Loucy (cell line): ENCODE measurements around the gene ACOT6.
A peak's percentile ranks its signal among the peaks of the same experiment; 100 is the strongest.
"Not testable (repeated sequence)": the region's sequence is repeated elsewhere in the genome, so short reads cannot be mapped to it uniquely, and the experiment has no call there.

Experiments
- H2AFZ ChIP-seq: fragments of 200-600 bp; sonication (generic); 2 replicates; pipeline ENCODE4 v1.6.0; 2016; ENCODE audit warnings: antibody characterized with exemption, mild to moderate bottlenecking, low read length, moderate library complexity
- H3F3A ChIP-seq: fragments of 200-600 bp; 2 replicates; pipeline ENCODE4 v1.6.0; 2016; ENCODE audit warnings: antibody characterized with exemption, low read depth, mild to moderate bottlenecking
- H3K27me3 ChIP-seq: fragments of 200-600 bp; sonication (generic); 2 replicates; pipeline ENCODE4 v1.6.1; 2014; ENCODE audit warnings: low read length, mild to moderate bottlenecking; ENCODE audit not compliant: insufficient read depth, poor library complexity, severe bottlenecking
- H3K36me3 ChIP-seq: fragments of 200-600 bp; sonication (generic); 2 replicates; pipeline ENCODE4 v1.6.1; 2016; ENCODE audit warnings: low read length; ENCODE audit not compliant: insufficient read depth
- H3K4me1 ChIP-seq: fragments of 200-600 bp; sonication (generic); 2 replicates; pipeline ENCODE4 v1.5.1; 2014; ENCODE audit warnings: low read length, mild to moderate bottlenecking; ENCODE audit not compliant: insufficient read depth, poor library complexity, severe bottlenecking
- H3K4me2 ChIP-seq: fragments of 200-600 bp; sonication (generic); 2 replicates; pipeline ENCODE4 v1.6.0; 2014; ENCODE audit warnings: antibody characterized with exemption, low read length, low read depth, mild to moderate bottlenecking; ENCODE audit not compliant: poor library complexity, severe bottlenecking
- H3K4me3 ChIP-seq: fragments of 200-600 bp; sonication (generic); 2 replicates; pipeline ENCODE4 v1.5.1; 2014; ENCODE audit warnings: low read length, mild to moderate bottlenecking, mixed read lengths; ENCODE audit not compliant: poor library complexity, severe bottlenecking
- H3K79me2 ChIP-seq: fragments of 200-600 bp; sonication (generic); 2 replicates; pipeline ENCODE4 v1.6.1; 2014; ENCODE audit warnings: low read length; ENCODE audit not compliant: insufficient read depth
- H3K9ac ChIP-seq: fragments of 200-600 bp; sonication (generic); 2 replicates; pipeline ENCODE4 v1.6.0; 2014; ENCODE audit warnings: mild to moderate bottlenecking, low read depth, low read length, moderate library complexity; ENCODE audit not compliant: poor library complexity, severe bottlenecking
- H3K9me2 ChIP-seq: fragments of 200-600 bp; sonication (generic); replicated peaks from 2 replicates; pipeline ENCODE4 v1.6.1; 2016; ENCODE audit warnings: low read depth, low read length, mixed read lengths
- H3K9me3 ChIP-seq: fragments of 200-600 bp; sonication (generic); 2 replicates; pipeline ENCODE4 v1.6.1; 2014; ENCODE audit warnings: mild to moderate bottlenecking, antibody characterized with exemption, low read length, low read depth; ENCODE audit not compliant: insufficient read depth
- H4K20me1 ChIP-seq: fragments of 200-600 bp; sonication (generic); 2 replicates; pipeline ENCODE4 v1.6.0; 2014; ENCODE audit warnings: antibody characterized with exemption, low read length, mild to moderate bottlenecking; ENCODE audit not compliant: insufficient read depth, poor library complexity, severe bottlenecking
- CTCF ChIP-seq: fragments of 200-600 bp; sonication (generic); conservative IDR thresholded peaks from 2 replicates; pipeline ENCODE4 v1.5.1; 2014; ENCODE audit warnings: mild to moderate bottlenecking, antibody characterized with exemption, low read length
- EZH2phosphoT487 ChIP-seq: fragments of 200-600 bp; IDR thresholded peaks from 2 replicates; pipeline ENCODE4 v1.6.1; 2018; ENCODE audit warnings: antibody characterized with exemption, mild to moderate bottlenecking, moderate library complexity, borderline replicate concordance

ACOT6 gene

DNA sequence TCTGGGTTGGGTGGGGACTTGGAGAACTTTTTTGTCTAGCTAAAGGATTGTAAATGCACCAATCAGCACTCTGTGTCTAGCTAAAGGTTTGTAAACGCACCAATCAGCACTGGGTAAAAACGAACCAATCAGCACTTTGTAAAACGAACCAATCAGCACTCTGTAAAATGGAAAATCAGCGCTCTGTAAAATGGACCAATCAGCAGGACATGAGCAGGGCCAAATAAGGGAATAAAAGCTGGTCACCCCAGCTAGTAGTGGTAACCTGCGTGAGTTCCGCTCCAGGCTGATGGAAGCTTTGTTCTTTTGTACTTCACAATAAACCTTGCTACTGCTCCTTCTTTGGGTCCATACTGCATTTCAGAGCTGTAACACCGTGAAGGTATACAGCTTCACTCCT is 45.0 kb upstream of the ACOT6 start:
- Histone ChIP-seq H3K4me3 (peak overlapping the region; percentile 92), H3K79me2 (peaks cover 39% of the 10 kb centered on the region), H3F3A (no peaks in the 10 kb centered on the region), H3K9me3 (no peaks in the 10 kb centered on the region), H3K4me1 (peaks cover 24% of the 10 kb centered on the region), H3K36me3 (no peaks in the 10 kb centered on the region), H3K4me2 (peak overlapping the region; percentile 95), H3K9ac (peak overlapping the region; percentile 89), H2AFZ (no peak overlapping the region), H3K9me2 (no peaks in the 10 kb centered on the region), H3K27me3 (no peaks in the 10 kb centered on the region), H4K20me1 (peaks cover 3% of the 10 kb centered on the region)
- TF ChIP-seq CTCF (no peak), EZH2phosphoT487 (no peak)

GRCh38 chr14:73567951-73568885 is 44.1 kb upstream of the ACOT6 start:
- peak overlapping the region; percentile 99 for H2AFZ ChIP-seq
- H3K4me3 ChIP-seq = peak overlapping the region; percentile 92
- H4K20me1 ChIP-seq = peaks cover 3% of the 10 kb centered on the region
- H3F3A ChIP-seq = no peaks in the 10 kb centered on the region
- H3K9ac ChIP-seq = peak overlapping the region; percentile 89
- H3K36me3 ChIP-seq = no peaks in the 10 kb centered on the region
- H3K9me2 ChIP-seq = no peaks in the 10 kb centered on the region
- H3K79me2 ChIP-seq = peaks cover 42% of the 10 kb centered on the region
- no peaks in the 10 kb centered on the region for H3K27me3 ChIP-seq
- no peaks in the 10 kb centered on the region for H3K9me3 ChIP-seq
- peaks cover 24% of the 10 kb centered on the region for H3K4me1 ChIP-seq
- peak overlapping the region; percentile 95 for H3K4me2 ChIP-seq
- TF ChIP-seq EZH2phosphoT487 = no peak
- no peak for TF ChIP-seq CTCF

DNA sequence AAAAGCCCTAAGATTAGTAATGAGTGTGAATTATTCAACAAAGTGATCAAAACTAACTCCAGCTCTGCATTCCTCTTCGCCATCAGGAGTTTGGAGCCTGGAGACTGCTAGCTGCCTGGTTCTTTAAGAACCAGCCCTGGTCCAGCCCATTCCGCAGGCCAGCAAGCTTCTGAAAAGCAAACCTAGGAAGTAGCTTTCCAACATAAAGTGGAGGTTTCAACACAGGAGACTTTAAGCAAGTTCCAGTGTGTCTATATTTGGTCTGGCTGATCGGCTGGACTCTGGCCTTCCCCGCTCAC is 43.5 kb upstream of the ACOT6 start:
- peak overlapping the region; percentile 89 for H3K9ac ChIP-seq
- H4K20me1 ChIP-seq = not testable (repeated sequence)

More for the DNA sequence above, 43.5 kb upstream of the ACOT6 start:
- H3K27me3 ChIP-seq, H3K9me3 ChIP-seq, H3F3A ChIP-seq, H3K9me2 ChIP-seq, H3K36me3 ChIP-seq: not testable (repeated sequence)
- Histone ChIP-seq H2AFZ (peak overlapping the region; percentile 99), H3K79me2 (peaks cover 42% of the 10 kb centered on the region), H3K4me2 (peak overlapping the region; percentile 95), H3K4me1 (peaks cover 24% of the 10 kb centered on the region), H3K4me3 (peak overlapping the region; percentile 92)
